CD1c-positive myeloid dendritic cell (primary cell): ENCODE results near the gene TEK.

Experiments
- DNase-seq: peaks from one replicate; pipeline ENCODE4 v3.0.0-alpha.2; 2016; ENCODE audit errors: extremely low spot score

TEK gene

GRCh38 chr9:27179245-27179865, 70.3 kb downstream of the TEK start:
- DNase-seq, result no peak

GRCh38 chr9:27181381-27181780, 72.4 kb downstream of the TEK start:
- no peak for DNase-seq

GRCh38 chr9:27182421-27182820, 73.4 kb downstream of the TEK start:
- DNase-seq, result no peak

- DNase-seq, result no peak
These were observed 74.1 kb downstream of the TEK start for GRCh38 chr9:27183131-27183530.

- DNase-seq, result no peak
These were observed 74.7 kb downstream of the TEK start for GRCh38 chr9:27183701-27184100.

- no peak for DNase-seq
These were observed 75.7 kb downstream of the TEK start for GRCh38 chr9:27184556-27185351.

- no peak for DNase-seq
These were observed 79.4 kb downstream of the TEK start for GRCh38 chr9:27188426-27188825.

GRCh38 chr9:27189426-27189825, 80.4 kb downstream of the TEK start:
- no peak for DNase-seq

GRCh38 chr9:27192291-27192960, 83.4 kb downstream of the TEK start:
- no peak for DNase-seq

- no peak for DNase-seq
These were observed 84.9 kb downstream of the TEK start for GRCh38 chr9:27193886-27194285.

GRCh38 chr9:27194401-27195091, 85.5 kb downstream of the TEK start:
- DNase-seq, result no peak

GRCh38 chr9:27195191-27195590, 86.2 kb downstream of the TEK start:
- no peak for DNase-seq

- DNase-seq, result no peak
These were observed 87.4 kb downstream of the TEK start for GRCh38 chr9:27196383-27196782.

- no peak for DNase-seq
These were observed 89.2 kb downstream of the TEK start for GRCh38 chr9:27198190-27198589.

- no peak for DNase-seq
These were observed 93.0 kb downstream of the TEK start for GRCh38 chr9:27202056-27202455.

GRCh38 chr9:27203783-27204182, 94.8 kb downstream of the TEK start:
- DNase-seq, result no peak

GRCh38 chr9:27204578-27204977, 95.6 kb downstream of the TEK start:
- no peak for DNase-seq

GRCh38 chr9:27205198-27205597, 96.2 kb downstream of the TEK start:
- no peak for DNase-seq

- DNase-seq, result no peak
These were observed 97.0 kb downstream of the TEK start for GRCh38 chr9:27206041-27206440.

- DNase-seq, result no peak
These were observed 100.0 kb downstream of the TEK start for GRCh38 chr9:27209034-27209433.

- no peak for DNase-seq
These were observed 101.6 kb downstream of the TEK start for GRCh38 chr9:27210588-27210987.

GRCh38 chr9:27212191-27212590, 103.2 kb downstream of the TEK start:
- no peak for DNase-seq
